H9 (cell line): Measurements from ENCODE around the gene CCDC3. TPM values are rescaled to one million over a fixed set of nuclear protein-coding genes. Genes with fewer than 3 reads are reported as not detected.

Source experiments
- DNase-seq: peaks from one replicate; pipeline ENCODE4 v3.0.0-alpha.2; 2017
- H2AFZ ChIP-seq: one replicate; pipeline ENCODE4 v1.6.1; 2013; ENCODE audit warnings: mild to moderate bottlenecking, low read length, control low read depth, moderate library complexity
- H2AK5ac ChIP-seq: 2 replicates; pipeline ENCODE4 v1.6.1; 2013; ENCODE audit warnings: low read length, control low read depth, mixed read lengths; ENCODE audit not compliant: insufficient read length
- H2BK120ac ChIP-seq: one replicate; pipeline ENCODE4 v1.6.1; 2013; ENCODE audit warnings: low read depth, mild to moderate bottlenecking, low read length, control low read depth, inconsistent platforms; ENCODE audit not compliant: poor library complexity, severe bottlenecking
- H2BK12ac ChIP-seq: 2 replicates; pipeline ENCODE4 v1.6.1; 2013; ENCODE audit warnings: low read length, control low read depth, mixed read lengths, low read depth; ENCODE audit not compliant: insufficient read length
- H2BK15ac ChIP-seq: 2 replicates; pipeline ENCODE4 v1.6.1; 2013; ENCODE audit warnings: low read depth, low read length, control low read depth
- H2BK20ac ChIP-seq: one replicate; pipeline ENCODE4 v1.6.1; 2013; ENCODE audit warnings: low read depth, mild to moderate bottlenecking, low read length, control low read depth, inconsistent platforms; ENCODE audit not compliant: poor library complexity, severe bottlenecking
- H2BK5ac ChIP-seq: 2 replicates; pipeline ENCODE4 v1.6.1; 2013; ENCODE audit warnings: low read length, control low read depth, mixed read lengths; ENCODE audit not compliant: insufficient read length
- H3K14ac ChIP-seq: 2 replicates; pipeline ENCODE4 v1.6.1; 2013; ENCODE audit warnings: low read length, control low read depth; ENCODE audit not compliant: insufficient read depth
- H3K18ac ChIP-seq: 2 replicates; pipeline ENCODE4 v1.6.1; 2013; ENCODE audit warnings: low read depth, mild to moderate bottlenecking, mixed read lengths, low read length, control low read depth; ENCODE audit not compliant: insufficient read length
- H3K23ac ChIP-seq: 2 replicates; pipeline ENCODE4 v1.6.1; 2013; ENCODE audit warnings: low read length, control low read depth, mixed read lengths, low read depth; ENCODE audit not compliant: insufficient read length
- H3K23me2 ChIP-seq: 2 replicates; pipeline ENCODE4 v1.6.1; 2013; ENCODE audit warnings: low read depth, mild to moderate bottlenecking, mixed read lengths, low read length, control low read depth; ENCODE audit not compliant: insufficient read length, poor library complexity, severe bottlenecking
- H3K27ac ChIP-seq: 2 replicates; pipeline ENCODE4 v1.5.1; 2013; ENCODE audit warnings: low read length, control low read depth, mixed read lengths, low read depth; ENCODE audit not compliant: insufficient read length
- H3K27me3 ChIP-seq: 2 replicates; pipeline ENCODE4 v1.6.1; 2013; ENCODE audit warnings: low read length, control low read depth, inconsistent platforms; ENCODE audit not compliant: insufficient read depth
- H3K4ac ChIP-seq: 2 replicates; pipeline ENCODE4 v1.6.1; 2013; ENCODE audit warnings: low read depth, mild to moderate bottlenecking, control low read depth, inconsistent platforms, low read length, moderate library complexity
- H3K4me1 ChIP-seq: 2 replicates; pipeline ENCODE4 v1.6.1; 2013; ENCODE audit warnings: low read length, control low read depth, inconsistent platforms; ENCODE audit not compliant: insufficient read depth
- H3K4me2 ChIP-seq: 2 replicates; pipeline ENCODE4 v1.6.1; 2013; ENCODE audit warnings: low read length, control low read depth, mixed read lengths; ENCODE audit not compliant: insufficient read length, insufficient read depth
- H3K56ac ChIP-seq: 2 replicates; pipeline ENCODE4 v1.6.1; 2013; ENCODE audit warnings: low read depth, mild to moderate bottlenecking, mixed read lengths, low read length, control low read depth; ENCODE audit not compliant: insufficient read length
- H3K79me1 ChIP-seq: 2 replicates; pipeline ENCODE4 v1.6.1; 2013; ENCODE audit warnings: low read depth, mild to moderate bottlenecking, moderate library complexity, low read length, control low read depth, inconsistent platforms; ENCODE audit not compliant: insufficient read depth, poor library complexity, severe bottlenecking
- H3K79me2 ChIP-seq: 2 replicates; pipeline ENCODE4 v1.6.1; 2013; ENCODE audit warnings: low read length, control low read depth, inconsistent platforms; ENCODE audit not compliant: insufficient read depth
- H3K9ac ChIP-seq: 2 replicates; pipeline ENCODE4 v1.6.1; 2013; ENCODE audit warnings: low read length, control low read depth, mixed read lengths; ENCODE audit not compliant: insufficient read length; ENCODE audit errors: extremely low read depth
- H3K9me3 ChIP-seq: one replicate; pipeline ENCODE4 v1.6.1; 2013; ENCODE audit warnings: low read depth, low read length, inconsistent platforms; ENCODE audit not compliant: control insufficient read depth
- H3T11ph ChIP-seq: one replicate; pipeline ENCODE4 v1.6.1; 2013; ENCODE audit warnings: mild to moderate bottlenecking, low read length, control low read depth, inconsistent platforms
- H4K20me1 ChIP-seq: one replicate; pipeline ENCODE4 v1.6.1; 2013; ENCODE audit not compliant: control insufficient read depth, insufficient read length, insufficient read depth
- H4K5ac ChIP-seq: 2 replicates; pipeline ENCODE4 v1.6.1; 2013; ENCODE audit warnings: low read depth, mild to moderate bottlenecking, mixed read lengths, low read length, control low read depth; ENCODE audit not compliant: insufficient read length
- H4K8ac ChIP-seq: replicated peaks from 2 replicates; pipeline ENCODE4 v1.6.1; 2013; ENCODE audit warnings: low read length, control low read depth, mixed read lengths, low read depth; ENCODE audit not compliant: insufficient read length
- H4K91ac ChIP-seq: 2 replicates; pipeline ENCODE4 v1.6.1; 2013; ENCODE audit warnings: low read depth, mild to moderate bottlenecking, moderate library complexity, mixed read lengths, low read length, control low read depth; ENCODE audit not compliant: insufficient read length
- H3K27ac Mint-ChIP-seq, 3 experiments: 2 replicates in 2 of 3; 3 replicates in 1 of 3; pipeline ENCODE4 v1.8.0; 2020 to 2021; ENCODE audit warnings: mixed read lengths in 3 of 3, mild to moderate bottlenecking in 1 of 3, moderate library complexity in 1 of 3
- H3K27me3 Mint-ChIP-seq: 2 replicates; pipeline ENCODE4 v1.8.0; 2021; ENCODE audit warnings: low read depth, mild to moderate bottlenecking, moderate library complexity, mixed read lengths
- H3K36me3 Mint-ChIP-seq, 3 experiments: 2 replicates in 2 of 3; 3 replicates in 1 of 3; pipeline ENCODE4 v1.8.0; 2020 to 2021; ENCODE audit warnings: low read depth in 3 of 3, mixed read lengths in 3 of 3; ENCODE audit not compliant: insufficient read depth in 1 of 3
- H3K4me1 Mint-ChIP-seq, 2 experiments: 2 replicates each; pipeline ENCODE4 v1.8.0; 2020; ENCODE audit warnings: mixed read lengths in 2 of 2
- H3K4me3 Mint-ChIP-seq, 2 experiments: 2 replicates in 1 of 2; 3 replicates in 1 of 2; pipeline ENCODE4 v1.8.0; 2020 to 2021; ENCODE audit warnings: mild to moderate bottlenecking in 2 of 2, mixed read lengths in 2 of 2, moderate library complexity in 1 of 2
- H3K9me3 Mint-ChIP-seq, 2 experiments: 2 replicates in 1 of 2; 3 replicates in 1 of 2; pipeline ENCODE4 v1.8.0; 2020; ENCODE audit warnings: mild to moderate bottlenecking in 2 of 2, mixed read lengths in 2 of 2, moderate library complexity in 1 of 2
- WGBS: extraction: QIAGEN DNeasy Blood & Tissue Kit; methylation state at CpG from one replicate; pipeline ENCODE4 v1.1.7; 2013; ENCODE audit warnings: missing lambda C conversion rate, low lambda C conversion rate, mixed read lengths; ENCODE audit not compliant: insufficient read length; ENCODE audit errors: extremely low coverage; 5-methylcytosine and 5-hydroxymethylcytosine counted together
- total RNA-seq: library from RNA; stranded (reverse); gene quantifications from 2 replicates; pipeline ENCODE4 v1.2.1, GENCODE V29; 2021
- TF ChIP-seq, protein P1 (sequence below): fragments of 200-600 bp; sonication (generic); conservative IDR thresholded peaks from 3 replicates; pipeline ENCODE4 v1.8.0; 2021; ENCODE audit warnings: antibody characterized with exemption, mild to moderate bottlenecking

CCDC3 gene
- total RNA-seq, 1 experiment from 2014 or later = 2.3 TPM

DNA sequence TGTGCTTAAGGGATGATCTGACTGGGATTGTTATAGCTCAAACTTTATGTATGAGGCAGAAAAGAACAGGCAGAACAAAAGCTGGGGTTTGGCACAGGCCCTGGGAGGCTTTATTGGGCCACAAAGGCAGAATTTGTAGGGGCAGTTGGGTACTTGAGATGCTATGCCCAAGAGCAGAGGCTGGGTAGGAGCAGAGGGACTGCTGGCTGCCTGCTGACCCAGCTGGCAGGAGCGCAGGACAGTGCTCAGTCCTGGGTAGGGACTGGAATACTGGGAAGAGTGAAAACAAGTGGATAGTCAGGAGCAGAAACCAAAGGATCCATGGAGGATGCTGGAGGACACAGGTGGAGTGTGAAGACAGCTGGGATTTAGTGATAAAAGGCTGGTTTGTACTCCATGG, 75.7 kb downstream of the CCDC3 start:
- Histone ChIP-seq H3K23me2 (no peaks in the 10 kb centered on the region), H2BK12ac (no peak overlapping the region), H3K23ac (no peak overlapping the region), H3T11ph (no peak overlapping the region), H2BK15ac (no peak overlapping the region), H3K4me1 (no peaks in the 10 kb centered on the region), H4K5ac (peak overlapping the region; percentile 24), H2BK120ac (no peak overlapping the region), H3K4me2 (no peak overlapping the region), H3K18ac (no peak overlapping the region), H4K91ac (no peak overlapping the region), H3K79me1 (no peaks in the 10 kb centered on the region), H3K9ac (no peak overlapping the region), H3K14ac (no peak overlapping the region), H3K4ac (no peak overlapping the region), H2AK5ac (no peak overlapping the region), H3K9me3 (no peaks in the 10 kb centered on the region), H3K56ac (no peak overlapping the region), H2AFZ (no peak overlapping the region), H3K79me2 (no peaks in the 10 kb centered on the region), H2BK20ac (no peak overlapping the region), H2BK5ac (no peak overlapping the region), H3K27me3 (no peaks in the 10 kb centered on the region), H4K20me1 (no peaks in the 10 kb centered on the region), H4K8ac (no peak overlapping the region), H3K27ac (no peak overlapping the region)
- Mint-ChIP-seq H3K9me3 (peaks cover 0 to 6% of the 10 kb centered on the region in 2 experiments; a peak in 1 of 5 replicates), H3K27me3 (no peaks in the 10 kb centered on the region; the same call in 1 of the 2 replicates), H3K4me1 (peaks cover 4 to 5% of the 10 kb centered on the region in 2 experiments), H3K4me3 (no peak overlapping the region), H3K36me3 (no peaks in the 10 kb centered on the region), H3K27ac (no peak overlapping the region)
- no CpG with 5 or more reads among the region's 1 CpG for WGBS
- DNase-seq = no peak
- TF ChIP-seq, protein P1, sequence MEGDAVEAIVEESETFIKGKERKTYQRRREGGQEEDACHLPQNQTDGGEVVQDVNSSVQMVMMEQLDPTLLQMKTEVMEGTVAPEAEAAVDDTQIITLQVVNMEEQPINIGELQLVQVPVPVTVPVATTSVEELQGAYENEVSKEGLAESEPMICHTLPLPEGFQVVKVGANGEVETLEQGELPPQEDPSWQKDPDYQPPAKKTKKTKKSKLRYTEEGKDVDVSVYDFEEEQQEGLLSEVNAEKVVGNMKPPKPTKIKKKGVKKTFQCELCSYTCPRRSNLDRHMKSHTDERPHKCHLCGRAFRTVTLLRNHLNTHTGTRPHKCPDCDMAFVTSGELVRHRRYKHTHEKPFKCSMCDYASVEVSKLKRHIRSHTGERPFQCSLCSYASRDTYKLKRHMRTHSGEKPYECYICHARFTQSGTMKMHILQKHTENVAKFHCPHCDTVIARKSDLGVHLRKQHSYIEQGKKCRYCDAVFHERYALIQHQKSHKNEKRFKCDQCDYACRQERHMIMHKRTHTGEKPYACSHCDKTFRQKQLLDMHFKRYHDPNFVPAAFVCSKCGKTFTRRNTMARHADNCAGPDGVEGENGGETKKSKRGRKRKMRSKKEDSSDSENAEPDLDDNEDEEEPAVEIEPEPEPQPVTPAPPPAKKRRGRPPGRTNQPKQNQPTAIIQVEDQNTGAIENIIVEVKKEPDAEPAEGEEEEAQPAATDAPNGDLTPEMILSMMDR = no peak
